Measurements from ENCODE around the gene CD86. TPM values are rescaled to one million over a fixed set of nuclear protein-coding genes. Genes with fewer than 3 reads are reported as not detected.
"Not testable (repeated sequence)": the region's sequence is repeated elsewhere in the genome, so short reads cannot be mapped to it uniquely, and the experiment has no call there.

CD86 gene
- total and polyA plus RNA-seq, 8 donors, result 1.6 to 17.6 (median 2.8) TPM

DNA sequence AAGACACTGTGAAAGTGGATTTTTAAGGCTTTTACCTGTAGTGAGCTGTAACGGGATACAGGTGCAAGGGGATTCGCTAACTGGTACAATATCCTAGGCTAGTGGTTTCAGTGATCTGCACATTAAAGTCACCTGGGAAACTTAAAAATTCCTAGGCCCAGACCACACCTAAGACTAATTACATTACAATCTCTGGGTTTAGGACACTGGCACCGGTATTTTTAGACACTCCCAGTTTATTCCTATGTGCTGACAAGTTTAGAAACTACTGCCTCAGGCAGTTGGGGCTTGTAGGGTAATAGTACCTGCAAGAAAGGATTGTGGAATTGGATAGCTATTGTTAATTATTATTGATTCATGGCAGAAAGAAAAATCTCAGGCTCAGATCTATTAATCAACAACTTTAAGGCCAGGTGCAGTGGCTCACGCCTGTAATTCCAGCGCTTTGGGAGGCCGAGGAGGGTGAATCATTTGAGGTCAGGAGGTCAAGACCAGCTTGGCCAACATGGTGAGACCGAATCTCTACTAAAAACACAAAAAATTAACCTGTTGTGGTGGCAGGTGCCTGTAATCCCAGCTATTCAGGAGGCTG, 77.9 kb downstream of the CD86 start:
- Histone ChIP-seq H3K27ac (no peak overlapping the region), H3K27me3 (no peaks in the 10 kb centered on the region), H3K36me3 (no peaks in the 10 kb centered on the region), H3K4me1 (no peaks in the 10 kb centered on the region), H3K4me3 (no peak overlapping the region), H3K9me3 (no peaks in the 10 kb centered on the region)
- DNase-seq (no peak), ATAC-seq (no peak)
- intact Hi-C loops (cut with DNase I), result no loop called here
- TF ChIP-seq, protein P1, sequence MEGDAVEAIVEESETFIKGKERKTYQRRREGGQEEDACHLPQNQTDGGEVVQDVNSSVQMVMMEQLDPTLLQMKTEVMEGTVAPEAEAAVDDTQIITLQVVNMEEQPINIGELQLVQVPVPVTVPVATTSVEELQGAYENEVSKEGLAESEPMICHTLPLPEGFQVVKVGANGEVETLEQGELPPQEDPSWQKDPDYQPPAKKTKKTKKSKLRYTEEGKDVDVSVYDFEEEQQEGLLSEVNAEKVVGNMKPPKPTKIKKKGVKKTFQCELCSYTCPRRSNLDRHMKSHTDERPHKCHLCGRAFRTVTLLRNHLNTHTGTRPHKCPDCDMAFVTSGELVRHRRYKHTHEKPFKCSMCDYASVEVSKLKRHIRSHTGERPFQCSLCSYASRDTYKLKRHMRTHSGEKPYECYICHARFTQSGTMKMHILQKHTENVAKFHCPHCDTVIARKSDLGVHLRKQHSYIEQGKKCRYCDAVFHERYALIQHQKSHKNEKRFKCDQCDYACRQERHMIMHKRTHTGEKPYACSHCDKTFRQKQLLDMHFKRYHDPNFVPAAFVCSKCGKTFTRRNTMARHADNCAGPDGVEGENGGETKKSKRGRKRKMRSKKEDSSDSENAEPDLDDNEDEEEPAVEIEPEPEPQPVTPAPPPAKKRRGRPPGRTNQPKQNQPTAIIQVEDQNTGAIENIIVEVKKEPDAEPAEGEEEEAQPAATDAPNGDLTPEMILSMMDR (IDR thresholded peaks at IDR 0.05), result no peak

- peaks cover 0 to 7% of the 10 kb centered on the region in 2 donors for H3K9me3 ChIP-seq
- no peak overlapping the region for H3K27ac ChIP-seq
- H3K4me3 ChIP-seq, result no peak overlapping the region
- no peak for DNase-seq
- intact Hi-C loops (cut with DNase I), result no loop called here
- TF ChIP-seq, protein P1 (IDR thresholded peaks at IDR 0.05), result no peak
- no peaks in the 10 kb centered on the region for H3K36me3 ChIP-seq
- no peaks in the 10 kb centered on the region for H3K27me3 ChIP-seq
- H3K4me1 ChIP-seq, result no peaks in the 10 kb centered on the region
- no peak for ATAC-seq
These were observed 91.3 kb downstream of the CD86 start for GRCh38 chr3:122146466-122146865.

- TF ChIP-seq, protein P1 (IDR thresholded peaks at IDR 0.05), result no peak
- Histone ChIP-seq H3K9me3 (peaks cover 0 to 5% of the 10 kb centered on the region in 2 donors), H3K4me1 (no peaks in the 10 kb centered on the region), H3K36me3 (no peaks in the 10 kb centered on the region), H3K4me3 (no peak overlapping the region), H3K27me3 (no peaks in the 10 kb centered on the region), H3K27ac (no peak overlapping the region)
- intact Hi-C loops (cut with DNase I), result no loop called here
- ATAC-seq (no peak), DNase-seq (no peak)
These were observed 93.9 kb downstream of the CD86 start for GRCh38 chr3:122148941-122149627.

GRCh38 chr3:122151480-122151879, 96.3 kb downstream of the CD86 start:
- H3K27me3 ChIP-seq, result no peaks in the 10 kb centered on the region
- TF ChIP-seq, protein P1 (IDR thresholded peaks at IDR 0.05), result no peak
- H3K4me3 ChIP-seq, result no peak overlapping the region
- H3K4me1 ChIP-seq, result no peaks in the 10 kb centered on the region
- ATAC-seq (no peak), DNase-seq (no peak)
- peaks cover 0 to 29% of the 10 kb centered on the region in 2 donors for H3K9me3 ChIP-seq
- H3K27ac ChIP-seq, result no peak overlapping the region
- H3K36me3 ChIP-seq, result no peaks in the 10 kb centered on the region
- intact Hi-C loops (cut with DNase I), result no loop called here

DNA sequence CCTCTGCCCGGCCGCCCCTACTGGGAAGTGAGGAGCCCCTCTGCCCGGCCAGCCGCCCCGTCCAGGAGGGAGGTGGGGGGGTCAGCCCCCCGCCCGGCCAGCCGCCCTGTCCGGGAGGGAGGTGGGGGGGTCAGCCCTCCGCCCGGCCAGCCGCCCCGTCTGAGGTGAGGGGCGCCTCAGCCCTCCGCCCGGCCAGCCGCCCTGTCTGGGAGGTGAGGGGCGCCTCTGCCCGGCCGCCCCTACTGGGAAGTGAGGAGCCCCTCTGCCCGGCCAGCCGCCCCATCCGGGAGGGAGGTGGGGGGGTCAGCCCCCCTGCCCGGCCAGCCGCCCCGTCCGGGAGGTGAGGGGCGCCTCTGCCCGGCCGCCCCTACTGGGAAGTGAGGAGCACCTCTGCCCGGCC, 109.8 kb downstream of the CD86 start:
- DNase-seq; H3K27ac ChIP-seq; H3K4me1 ChIP-seq; ATAC-seq; H3K27me3 ChIP-seq; H3K36me3 ChIP-seq; H3K4me3 ChIP-seq; intact Hi-C loops (cut with DNase I): not testable (repeated sequence)
- H3K9me3 ChIP-seq, result peaks cover 0 to 11% of the 10 kb centered on the region in 2 donors

Data from left lung (tissue), 10 donors.